Suprapubic skin (tissue), 4 donors: Measurements from ENCODE around the gene AURKA. TPM values are rescaled to one million over a fixed set of nuclear protein-coding genes. Genes with fewer than 3 reads are reported as not detected.

Experiments used
- DNase-seq, 2 donors: peaks; one replicate each; pipeline ENCODE4 v3.0.0-alpha.2; 2019; ENCODE audit warnings: low spot score in 2 of 2
- H3K27ac ChIP-seq: fragments of 200-600 bp; sonication (generic); one replicate; pipeline ENCODE4 v1.5.1; 2019
- H3K27me3 ChIP-seq: fragments of 200-600 bp; sonication (generic); one replicate; pipeline ENCODE4 v1.5.1; 2019
- H3K36me3 ChIP-seq: fragments of 200-600 bp; sonication (generic); one replicate; pipeline ENCODE4 v1.5.1; 2019
- H3K4me1 ChIP-seq: fragments of 200-600 bp; sonication (generic); one replicate; pipeline ENCODE4 v1.5.1; 2019
- H3K4me3 ChIP-seq: fragments of 200-600 bp; sonication (generic); one replicate; pipeline ENCODE4 v1.5.1; 2019; ENCODE audit warnings: mild to moderate bottlenecking
- H3K9me3 ChIP-seq: fragments of 200-600 bp; sonication (generic); one replicate; pipeline ENCODE4 v1.5.1; 2019
- EP300 ChIP-seq: sonication (generic); formaldehyde crosslinking; IDR thresholded peaks from one replicate; pipeline ENCODE4 v1.6.1; 2017; ENCODE audit warnings: antibody characterized with exemption
- POLR2A ChIP-seq, 2 donors: fragments of 450-650 bp; IDR thresholded peaks; one replicate each; pipeline ENCODE4 v1.6.1; 2017; ENCODE audit warnings: antibody characterized with exemption in 2 of 2, mild to moderate bottlenecking in 2 of 2, moderate library complexity in 2 of 2
- POLR2AphosphoS5 ChIP-seq, 3 donors: sonication (generic); formaldehyde crosslinking; IDR thresholded peaks; one replicate each; pipeline ENCODE4 v1.6.1; 2017; ENCODE audit warnings: antibody characterized with exemption in 3 of 3
- WGBS: methylation state at CpG from one replicate; pipeline ENCODE4 v1.1.5; 2018; 5-methylcytosine and 5-hydroxymethylcytosine counted together
- total RNA-seq, 4 donors: library from RNA; depleted of rRNA; stranded (reverse); fragments of >200 nt; gene quantifications; one replicate each; pipeline ENCODE4 v1.1.0, GENCODE V29; 2016
- TF ChIP-seq, protein P1 (sequence below), 2 donors: fragments of 200-600 bp in 1 of 2; fragments of 450-650 bp in 1 of 2; sonication (generic) in 1 of 2; IDR thresholded peaks; one replicate each; pipeline ENCODE4 v1.5.1; 2016 to 2019; ENCODE audit warnings: antibody characterized with exemption in 2 of 2, mild to moderate bottlenecking in 1 of 2, moderate library complexity in 1 of 2

The AURKA gene
- total RNA-seq, 4 donors from 2014 or later = 2.1 to 5.7 (median 2.5) TPM

- no peak overlapping the region for H3K27ac ChIP-seq
- H3K4me1 ChIP-seq = peaks cover 21% of the 10 kb centered on the region
- no peak overlapping the region for H3K4me3 ChIP-seq
- no peaks in the 10 kb centered on the region for H3K9me3 ChIP-seq
- no peaks in the 10 kb centered on the region for H3K27me3 ChIP-seq
- DNase-seq = no peak
- TF ChIP-seq EP300 (no peak), POLR2AphosphoS5 (IDR thresholded peaks at IDR 0.05) (no peak)
- TF ChIP-seq, protein P1, sequence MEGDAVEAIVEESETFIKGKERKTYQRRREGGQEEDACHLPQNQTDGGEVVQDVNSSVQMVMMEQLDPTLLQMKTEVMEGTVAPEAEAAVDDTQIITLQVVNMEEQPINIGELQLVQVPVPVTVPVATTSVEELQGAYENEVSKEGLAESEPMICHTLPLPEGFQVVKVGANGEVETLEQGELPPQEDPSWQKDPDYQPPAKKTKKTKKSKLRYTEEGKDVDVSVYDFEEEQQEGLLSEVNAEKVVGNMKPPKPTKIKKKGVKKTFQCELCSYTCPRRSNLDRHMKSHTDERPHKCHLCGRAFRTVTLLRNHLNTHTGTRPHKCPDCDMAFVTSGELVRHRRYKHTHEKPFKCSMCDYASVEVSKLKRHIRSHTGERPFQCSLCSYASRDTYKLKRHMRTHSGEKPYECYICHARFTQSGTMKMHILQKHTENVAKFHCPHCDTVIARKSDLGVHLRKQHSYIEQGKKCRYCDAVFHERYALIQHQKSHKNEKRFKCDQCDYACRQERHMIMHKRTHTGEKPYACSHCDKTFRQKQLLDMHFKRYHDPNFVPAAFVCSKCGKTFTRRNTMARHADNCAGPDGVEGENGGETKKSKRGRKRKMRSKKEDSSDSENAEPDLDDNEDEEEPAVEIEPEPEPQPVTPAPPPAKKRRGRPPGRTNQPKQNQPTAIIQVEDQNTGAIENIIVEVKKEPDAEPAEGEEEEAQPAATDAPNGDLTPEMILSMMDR (IDR thresholded peaks at IDR 0.05) = no peak
- WGBS = 86% methylated on average over 15 of the region's 20 CpGs
- H3K36me3 ChIP-seq = no peaks in the 10 kb centered on the region
Observed at GRCh38 chr20:56437196-56437960, 45.4 kb upstream of the AURKA start.

DNA sequence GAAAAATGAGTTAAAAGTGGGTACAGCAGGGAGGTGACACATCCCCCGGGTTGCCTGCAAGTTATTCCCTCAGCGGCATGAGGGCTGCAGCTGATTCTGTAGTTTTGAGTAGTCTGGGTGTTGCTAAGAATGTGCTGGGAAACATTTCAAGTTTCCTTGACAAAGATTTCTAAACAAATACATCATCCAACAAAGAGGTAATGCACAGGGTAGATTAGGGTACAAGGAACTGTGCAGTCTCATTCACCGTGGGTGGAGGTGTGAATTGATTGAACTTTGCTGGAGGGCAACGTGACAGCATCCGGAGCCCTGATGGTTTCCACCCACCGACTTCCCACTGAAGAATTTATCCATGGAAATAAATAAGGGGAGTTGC is 41.9 kb upstream of the AURKA start:
- H3K4me1 ChIP-seq = peaks cover 16% of the 10 kb centered on the region
- no peaks in the 10 kb centered on the region for H3K27me3 ChIP-seq
- TF ChIP-seq EP300 (no peak), POLR2AphosphoS5 (IDR thresholded peaks at IDR 0.05) (no peak), POLR2A (IDR thresholded peaks at IDR 0.05) (no peak)
- TF ChIP-seq, protein P1 (IDR thresholded peaks at IDR 0.05) = no peak
- no peak overlapping the region for H3K27ac ChIP-seq
- no peaks in the 10 kb centered on the region for H3K9me3 ChIP-seq
- no peak overlapping the region for H3K4me3 ChIP-seq
- 22% methylated on average over 6 of the region's 6 CpGs for WGBS
- no peak for DNase-seq
- H3K36me3 ChIP-seq = no peaks in the 10 kb centered on the region

DNA sequence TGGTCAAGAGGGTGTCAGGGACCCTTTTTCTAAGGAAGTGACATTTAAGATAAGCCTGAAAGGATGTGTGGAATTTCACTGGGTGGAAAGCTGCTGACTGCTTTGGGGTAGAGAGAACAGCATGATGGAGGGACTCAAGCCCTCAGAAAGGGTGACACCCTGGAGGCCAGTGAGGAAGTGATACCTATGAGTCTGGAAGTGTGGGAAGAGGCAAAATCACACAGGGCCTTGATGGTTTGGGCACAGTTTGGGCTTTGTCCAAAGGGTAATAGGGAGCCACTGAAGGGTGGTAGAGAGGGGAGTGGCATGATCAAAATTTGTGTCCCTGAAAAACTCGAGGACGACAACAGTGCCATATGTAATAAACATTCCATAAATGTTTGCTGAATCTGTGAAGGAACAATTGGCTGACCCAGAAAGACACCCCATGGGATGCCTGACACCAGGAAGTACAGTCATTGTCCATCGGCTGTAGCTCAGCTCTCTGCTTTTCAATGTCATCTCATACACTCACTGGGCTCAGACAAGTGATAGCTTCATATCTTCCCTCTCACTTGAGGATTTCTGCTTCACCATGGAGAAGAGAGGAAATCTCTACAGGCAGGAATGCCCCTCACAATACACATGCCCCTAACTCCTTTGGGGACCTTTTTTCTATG is 41.3 kb upstream of the AURKA start:
- no peak overlapping the region for H3K4me3 ChIP-seq
- TF ChIP-seq EP300 (no peak), POLR2A (IDR thresholded peaks at IDR 0.05) (no peak), POLR2AphosphoS5 (IDR thresholded peaks at IDR 0.05) (no peak)
- TF ChIP-seq, protein P1 (IDR thresholded peaks at IDR 0.05) = no peak
- no peak for DNase-seq
- H3K36me3 ChIP-seq = no peaks in the 10 kb centered on the region
- 60% methylated on average over 3 of the region's 3 CpGs for WGBS
- H3K27me3 ChIP-seq = no peaks in the 10 kb centered on the region
- H3K27ac ChIP-seq = no peak overlapping the region
- peaks cover 20% of the 10 kb centered on the region for H3K4me1 ChIP-seq
- no peaks in the 10 kb centered on the region for H3K9me3 ChIP-seq

DNA sequence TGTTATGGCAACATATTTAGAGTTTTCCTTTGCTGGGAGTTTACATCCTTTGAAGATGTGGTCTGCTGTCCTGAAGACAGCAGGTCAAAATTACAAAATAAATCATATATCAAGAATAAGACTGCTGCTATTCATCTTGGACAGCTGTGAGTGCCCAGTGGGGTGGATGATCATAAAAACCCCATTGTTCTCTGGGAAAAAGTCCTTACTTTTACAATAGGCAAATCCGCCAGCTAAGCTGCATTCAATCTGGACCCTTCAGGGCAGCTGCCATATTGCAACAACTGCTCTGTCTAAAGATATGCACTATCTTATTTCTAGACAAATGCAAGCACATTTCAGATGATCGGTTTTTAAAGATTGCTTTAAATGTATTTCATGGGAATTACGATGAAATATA is 39.5 kb upstream of the AURKA start:
- Histone ChIP-seq H3K27ac (no peak overlapping the region), H3K4me1 (peaks cover 20% of the 10 kb centered on the region), H3K4me3 (no peak overlapping the region), H3K9me3 (no peaks in the 10 kb centered on the region), H3K36me3 (no peaks in the 10 kb centered on the region), H3K27me3 (no peaks in the 10 kb centered on the region)
- TF ChIP-seq, protein P1 (IDR thresholded peaks at IDR 0.05) = no peak
- TF ChIP-seq POLR2A (IDR thresholded peaks at IDR 0.05) = no peak
- TF ChIP-seq EP300 = no peak
- TF ChIP-seq POLR2AphosphoS5 (IDR thresholded peaks at IDR 0.05) = no peak
- WGBS = 84% methylated on average over 3 of the region's 3 CpGs
- no peak for DNase-seq

- Histone ChIP-seq H3K27me3 (no peaks in the 10 kb centered on the region), H3K4me1 (peaks cover 20% of the 10 kb centered on the region), H3K36me3 (no peaks in the 10 kb centered on the region), H3K4me3 (no peak overlapping the region), H3K9me3 (no peaks in the 10 kb centered on the region), H3K27ac (no peak overlapping the region)
- TF ChIP-seq, protein P1 (IDR thresholded peaks at IDR 0.05) = no peak
- TF ChIP-seq EP300 = no peak
- TF ChIP-seq POLR2AphosphoS5 (IDR thresholded peaks at IDR 0.05) = no peak
- TF ChIP-seq POLR2A (IDR thresholded peaks at IDR 0.05) = no peak
- no peak for DNase-seq
- 89% methylated on average over 1 of the region's 1 CpG for WGBS
Observed at GRCh38 chr20:56430957-56431356, 38.9 kb upstream of the AURKA start.
